DOHH2 (cell line): Measurements from ENCODE around the gene MYO1F.

Source experiments
- CTCF ChIP-seq: fragments of 200-600 bp; sonication (generic); IDR thresholded peaks from one replicate; pipeline ENCODE4 v1.5.1; 2014; ENCODE audit warnings: antibody characterized with exemption, mild to moderate bottlenecking, low read depth, low read length; ENCODE audit not compliant: poor library complexity, severe bottlenecking
- EZH2phosphoT487 ChIP-seq: fragments of 200-600 bp; sonication (generic); IDR thresholded peaks from 2 replicates; pipeline ENCODE4 v1.6.1; 2017; ENCODE audit warnings: borderline replicate concordance, mild to moderate bottlenecking, antibody characterized with exemption, low read length, moderate library complexity, mixed read lengths

GRCh38 chr19:8561075-8561764 lies 16.0 kb downstream of the MYO1F start:
- TF ChIP-seq CTCF (no peak), EZH2phosphoT487 (no peak)
